Testis (tissue), 2 donors: ENCODE measurements around the gene TIAM2.

Source experiments
- CTCF ChIP-seq, 3 experiments: fragments of 450-650 bp in 2 of 3; fragments of 200-600 bp in 1 of 3; sonication (generic) in 1 of 3; IDR thresholded peaks; one replicate each; pipeline ENCODE4 v1.5.1; 2016 to 2019; ENCODE audit warnings: antibody characterized with exemption in 3 of 3, mild to moderate bottlenecking in 2 of 3, moderate library complexity in 1 of 3
- POLR2A ChIP-seq: fragments of 450-650 bp; IDR thresholded peaks from one replicate; pipeline ENCODE4 v1.6.1; 2017; ENCODE audit warnings: antibody characterized with exemption, mild to moderate bottlenecking, moderate library complexity

GRCh38 chr6:155023717-155024116 is 28.6 kb downstream of the TIAM2 start:
- TF ChIP-seq CTCF (IDR thresholded peaks at IDR 0.05) (no peak), POLR2A (no peak)
